Measurements from ENCODE around the gene GAMT.

DNA sequence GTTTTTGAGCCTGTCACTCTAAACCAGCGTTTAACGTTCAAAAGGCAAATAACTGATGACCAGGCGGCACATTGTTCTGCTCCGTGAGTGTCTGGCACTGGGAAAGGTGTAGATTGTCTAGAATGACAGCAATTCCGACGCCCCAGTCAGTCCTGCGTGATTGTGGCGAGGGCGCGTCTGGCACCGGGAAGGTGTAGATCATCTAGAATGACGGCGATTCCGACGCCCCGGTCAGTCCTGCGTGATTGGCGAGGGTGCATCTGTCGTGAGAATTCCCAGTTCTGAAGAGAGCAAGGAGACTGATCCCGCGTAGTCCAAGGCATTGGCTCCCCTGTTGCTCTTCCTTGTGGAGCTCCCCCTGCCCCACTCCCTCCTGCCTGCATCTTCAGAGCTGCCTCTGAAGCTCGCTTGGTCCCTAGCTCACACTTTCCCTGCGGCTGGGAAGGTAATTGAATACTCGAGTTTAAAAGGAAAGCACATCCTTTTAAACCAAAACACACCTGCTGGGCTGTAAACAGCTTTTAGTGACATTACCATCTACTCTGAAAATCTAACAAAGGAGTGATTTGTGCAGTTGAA lies 43.7 kb downstream of the GAMT start:
- no peak for TF ChIP-seq FOXM1 (IDR thresholded peaks at IDR 0.05; ENCODE audit: borderline replicate concordance)
- no peak for TF ChIP-seq FOXK2 (IDR thresholded peaks at IDR 0.05)
- TF ChIP-seq BHLHE40 (IDR thresholded peaks at IDR 0.05; ENCODE audit: borderline replicate concordance) = no peak
- no peak for TF ChIP-seq ELF4 (IDR thresholded peaks at IDR 0.05)
- TF ChIP-seq ZNF384 (IDR thresholded peaks at IDR 0.05) = no peak
- TF ChIP-seq ARNT (IDR thresholded peaks at IDR 0.05) = no peak
- no peak for TF ChIP-seq SUZ12 (IDR thresholded peaks at IDR 0.05)
